ENCODE data around the gene REG3G.

REG3G gene

DNA sequence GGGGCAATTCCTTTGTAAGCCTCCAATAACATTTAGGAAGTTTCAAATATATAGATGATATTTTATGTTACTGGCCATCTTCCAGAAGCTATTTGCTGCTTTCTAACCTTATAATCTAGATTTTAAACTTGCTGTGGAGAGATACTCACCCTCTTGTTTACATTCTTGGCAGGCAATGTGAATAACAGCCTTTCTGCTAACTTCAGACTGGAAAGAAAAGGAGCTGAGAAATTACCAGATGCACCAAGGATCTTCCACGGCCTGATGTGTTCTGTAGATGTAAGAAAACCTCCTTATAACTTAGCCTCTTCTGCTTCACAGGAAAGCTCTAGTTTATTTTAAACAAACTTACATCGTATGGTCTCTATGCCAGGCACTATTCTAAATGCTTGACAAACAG is 45.6 kb downstream of the REG3G start:
- no peak overlapping the region for H3K4me3 ChIP-seq (ENCODE audit: low read length)
- DNase-seq (ENCODE audit: low read depth), result no peak
- TF ChIP-seq, protein P1, sequence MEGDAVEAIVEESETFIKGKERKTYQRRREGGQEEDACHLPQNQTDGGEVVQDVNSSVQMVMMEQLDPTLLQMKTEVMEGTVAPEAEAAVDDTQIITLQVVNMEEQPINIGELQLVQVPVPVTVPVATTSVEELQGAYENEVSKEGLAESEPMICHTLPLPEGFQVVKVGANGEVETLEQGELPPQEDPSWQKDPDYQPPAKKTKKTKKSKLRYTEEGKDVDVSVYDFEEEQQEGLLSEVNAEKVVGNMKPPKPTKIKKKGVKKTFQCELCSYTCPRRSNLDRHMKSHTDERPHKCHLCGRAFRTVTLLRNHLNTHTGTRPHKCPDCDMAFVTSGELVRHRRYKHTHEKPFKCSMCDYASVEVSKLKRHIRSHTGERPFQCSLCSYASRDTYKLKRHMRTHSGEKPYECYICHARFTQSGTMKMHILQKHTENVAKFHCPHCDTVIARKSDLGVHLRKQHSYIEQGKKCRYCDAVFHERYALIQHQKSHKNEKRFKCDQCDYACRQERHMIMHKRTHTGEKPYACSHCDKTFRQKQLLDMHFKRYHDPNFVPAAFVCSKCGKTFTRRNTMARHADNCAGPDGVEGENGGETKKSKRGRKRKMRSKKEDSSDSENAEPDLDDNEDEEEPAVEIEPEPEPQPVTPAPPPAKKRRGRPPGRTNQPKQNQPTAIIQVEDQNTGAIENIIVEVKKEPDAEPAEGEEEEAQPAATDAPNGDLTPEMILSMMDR (conservative IDR thresholded peaks at IDR 0.05; ENCODE audit: low read length), result no peak

All from AG10803 (cell line).